ENCODE data around the gene KLHL29.

The KLHL29 gene

DNA sequence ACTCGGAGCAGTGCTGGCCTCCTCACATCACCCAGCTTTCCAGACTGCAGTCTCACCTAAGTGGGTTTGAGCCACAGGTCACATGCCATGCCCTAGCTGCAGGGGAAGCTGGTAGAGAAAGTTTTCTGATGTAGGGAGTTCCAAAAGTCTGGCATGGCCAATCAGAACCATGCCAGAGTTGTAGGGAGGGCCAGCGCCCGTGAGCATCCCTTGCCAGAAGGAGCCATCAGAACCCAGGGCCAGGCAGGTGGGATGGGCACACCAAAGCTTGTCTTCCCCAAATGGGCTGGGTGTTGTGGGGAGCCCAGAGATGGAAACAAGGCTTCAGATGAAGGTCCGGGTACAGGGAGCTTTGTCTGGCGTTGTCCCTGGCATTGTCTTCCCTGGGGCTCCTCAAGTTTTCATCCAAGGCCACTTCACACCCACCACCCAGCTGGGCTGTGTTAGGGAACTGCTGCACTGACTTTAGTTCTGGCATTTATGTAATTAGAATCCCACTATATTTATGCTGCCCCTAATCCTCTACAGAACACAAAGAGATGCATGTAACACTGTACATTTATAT, 247.9 kb downstream of the KLHL29 start:
- no peak for DNase-seq (ENCODE audit: low read depth in 3 of 3)

DNA sequence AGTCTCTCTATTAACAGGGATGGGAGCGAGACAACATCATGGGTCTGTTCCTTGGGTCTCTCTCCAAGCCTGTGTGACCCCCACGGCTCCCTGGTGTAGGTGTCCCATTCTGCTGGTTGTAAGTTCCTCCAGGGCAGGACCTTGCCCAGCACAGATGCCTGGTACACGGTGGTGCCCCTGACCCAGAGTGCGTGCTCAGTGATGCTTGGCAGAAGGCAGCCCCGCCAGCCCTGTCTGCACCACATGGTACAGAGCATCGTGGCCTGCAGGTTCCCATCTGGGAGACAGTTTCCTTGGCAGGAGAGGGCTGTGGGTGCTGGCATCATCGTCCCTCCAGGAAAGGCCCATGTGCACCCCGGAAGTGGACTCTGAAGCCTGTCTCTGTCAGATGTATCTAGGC, 249.0 kb downstream of the KLHL29 start:
- DNase-seq (ENCODE audit: low read depth in 3 of 3) = no peak

DNA sequence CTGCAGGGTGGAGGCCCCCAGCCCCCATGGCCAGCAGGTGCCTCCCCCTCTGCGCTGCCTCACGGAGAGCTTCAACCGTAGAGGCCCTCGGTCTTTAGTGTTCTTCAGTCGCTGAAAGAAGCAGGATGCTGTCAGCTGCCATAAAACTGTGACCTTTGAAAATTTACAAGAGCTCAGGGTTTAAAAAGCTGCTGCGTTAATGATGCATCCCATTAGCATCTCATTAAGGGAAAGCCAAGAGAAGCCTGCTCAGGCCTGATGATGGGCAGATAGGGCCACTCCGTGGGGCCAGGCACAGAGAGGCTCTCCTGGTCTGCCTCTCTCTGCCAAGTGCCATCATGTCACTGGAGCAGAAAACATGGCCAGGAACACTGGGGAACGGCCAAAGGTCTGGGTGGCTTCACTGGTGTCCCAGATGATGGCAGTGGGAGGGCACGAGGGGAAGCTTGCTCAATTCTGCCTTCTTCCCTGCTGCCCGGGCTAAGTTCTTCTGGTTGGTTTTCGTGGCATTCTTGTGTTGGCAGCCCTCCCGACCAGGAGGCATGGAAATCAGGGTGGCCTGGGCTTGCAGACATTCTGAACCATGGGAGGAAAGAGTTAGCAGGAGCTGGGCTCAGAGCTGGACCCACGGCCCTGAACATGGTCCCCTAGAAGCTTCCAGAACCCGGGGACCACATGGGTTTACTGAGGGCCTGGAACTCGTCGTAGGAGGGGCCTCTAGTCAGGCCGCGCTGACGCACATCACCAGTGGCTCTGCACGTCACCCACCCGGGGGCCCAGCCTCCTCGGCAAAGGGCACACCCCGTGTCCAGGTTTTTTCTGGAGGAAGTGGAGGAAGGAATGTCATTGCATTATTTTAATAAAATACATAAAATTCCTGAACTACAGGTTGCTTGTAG, 250.7 kb downstream of the KLHL29 start:
- no peak for DNase-seq (ENCODE audit: low read depth in 3 of 3)

DNA sequence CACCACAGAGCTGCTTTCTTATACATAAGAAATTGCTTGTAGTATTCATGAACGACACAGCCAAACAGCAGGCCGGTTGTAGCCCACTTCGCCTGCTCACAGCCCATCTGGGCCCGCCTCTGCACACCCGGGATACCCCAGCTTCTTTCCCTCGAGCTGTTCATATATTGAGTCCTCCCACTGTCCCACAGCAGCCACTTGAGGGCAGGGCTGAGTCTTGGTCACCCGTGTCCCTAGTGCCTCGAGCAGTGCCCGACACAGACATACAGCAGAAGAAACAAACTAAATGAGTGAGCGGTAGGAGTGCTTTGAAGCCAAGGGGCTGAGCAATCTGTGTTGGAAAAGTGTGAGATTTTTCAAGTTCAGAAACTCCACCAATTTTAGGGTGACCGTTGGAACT, 251.4 kb downstream of the KLHL29 start:
- no peak for DNase-seq (ENCODE audit: low read depth in 3 of 3)

DNA sequence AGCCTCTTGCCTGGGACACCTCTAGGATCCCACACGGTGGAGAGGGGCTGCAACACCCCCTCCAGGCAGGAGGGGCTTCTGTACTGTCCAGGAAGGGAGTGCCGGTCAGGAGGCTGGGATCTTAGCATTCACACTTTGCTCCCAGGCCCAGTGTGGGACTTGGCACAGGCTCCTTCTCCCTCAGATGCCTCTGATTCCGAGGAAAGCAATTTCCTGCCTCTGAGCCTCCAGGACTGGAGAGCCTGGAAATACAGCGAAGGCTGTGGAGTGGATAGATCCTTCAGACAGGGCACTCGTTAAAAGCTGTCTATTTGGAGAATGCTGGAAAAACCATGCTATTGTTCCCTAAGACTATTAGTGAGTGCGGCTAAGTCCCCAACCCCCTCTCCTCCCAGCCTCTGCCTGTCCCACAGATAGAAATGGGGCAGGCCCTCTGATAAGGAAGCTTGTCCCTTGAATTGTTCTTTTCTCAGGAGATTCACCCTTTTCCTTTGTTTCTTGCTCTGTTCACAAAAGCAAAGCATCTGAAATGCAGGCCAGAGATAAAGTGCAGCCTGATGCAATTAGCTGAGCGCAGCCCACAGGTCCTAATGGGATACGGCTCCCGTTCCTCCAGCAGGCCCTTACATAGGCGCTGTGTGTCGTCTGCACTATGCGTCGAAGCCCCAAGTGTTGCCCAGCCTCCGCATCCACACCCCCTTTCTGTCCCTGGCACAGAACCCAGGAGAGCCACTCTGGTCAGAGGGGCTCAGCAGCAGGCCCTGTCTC, 252.2 kb downstream of the KLHL29 start:
- no peak for DNase-seq (ENCODE audit: low read depth in 3 of 3)

DNA sequence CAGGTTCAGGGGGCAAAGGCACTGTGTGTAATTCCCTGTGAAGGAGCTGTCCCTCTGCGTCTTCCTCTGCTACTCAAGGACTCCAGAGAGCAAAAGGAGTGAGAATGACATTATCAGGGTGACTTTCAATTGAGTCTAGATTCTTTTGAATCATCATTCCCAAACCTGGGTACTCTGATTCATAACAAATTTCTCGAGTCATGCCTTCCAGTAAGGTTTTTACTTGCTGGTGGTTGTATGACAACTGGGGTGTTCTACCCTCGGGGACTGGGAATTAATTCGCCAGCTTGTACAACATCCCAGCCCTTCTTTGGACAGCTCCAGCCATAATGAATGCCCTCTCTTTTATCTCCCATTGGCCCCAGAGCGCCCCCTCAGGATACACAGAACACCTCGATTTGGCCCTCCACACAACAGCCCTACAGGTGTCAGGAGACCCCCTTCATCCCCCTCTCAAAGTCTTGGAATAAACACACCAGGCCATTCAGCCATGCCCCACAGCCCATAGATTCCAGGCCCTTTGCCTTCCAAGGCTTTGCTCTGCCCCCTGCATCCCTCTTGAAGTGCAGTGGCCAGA, 254.5 kb downstream of the KLHL29 start:
- no peak for DNase-seq (ENCODE audit: low read depth in 3 of 3)

DNA sequence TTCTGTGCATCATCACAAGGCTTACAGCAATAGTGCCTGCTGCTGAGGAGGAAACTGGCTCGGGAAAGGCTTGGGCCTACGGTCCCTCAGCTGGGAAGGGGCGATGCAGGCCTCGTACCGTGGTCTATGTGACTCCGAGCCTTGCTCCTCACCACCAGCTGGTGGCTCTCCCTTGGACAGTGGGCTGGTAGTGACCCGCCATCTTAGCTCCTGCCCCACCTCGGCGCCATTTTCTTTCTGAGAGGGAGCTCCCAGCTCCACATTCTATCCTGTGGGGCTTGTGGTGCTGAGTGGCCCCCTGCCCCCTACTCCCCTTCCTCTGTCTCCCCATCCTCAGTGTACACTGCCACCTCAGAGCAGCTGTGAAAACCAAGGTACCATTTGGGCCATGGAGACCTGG, 255.7 kb downstream of the KLHL29 start:
- DNase-seq (ENCODE audit: low read depth in 3 of 3) = no peak

DNA sequence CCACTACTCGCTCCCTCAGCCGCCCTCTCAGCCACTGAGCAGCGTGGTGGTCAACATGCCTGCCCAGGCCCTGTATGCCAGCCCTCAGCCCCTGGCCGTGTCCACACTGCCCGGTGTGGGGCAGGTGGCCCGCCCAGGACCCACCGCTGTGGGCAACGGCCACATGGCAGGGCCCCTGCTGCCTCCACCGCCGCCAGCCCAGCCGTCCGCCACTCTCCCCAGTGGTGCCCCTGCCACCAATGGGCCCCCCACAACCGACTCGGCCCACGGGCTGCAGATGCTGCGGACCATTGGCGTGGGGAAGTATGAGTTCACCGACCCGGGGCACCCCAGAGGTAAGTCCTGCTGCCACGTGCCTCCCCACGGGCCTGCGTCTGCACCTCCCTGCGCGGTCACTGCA, 257.5 kb downstream of the KLHL29 start:
- DNase-seq (ENCODE audit: low read depth in 3 of 3) = no peak

DNA sequence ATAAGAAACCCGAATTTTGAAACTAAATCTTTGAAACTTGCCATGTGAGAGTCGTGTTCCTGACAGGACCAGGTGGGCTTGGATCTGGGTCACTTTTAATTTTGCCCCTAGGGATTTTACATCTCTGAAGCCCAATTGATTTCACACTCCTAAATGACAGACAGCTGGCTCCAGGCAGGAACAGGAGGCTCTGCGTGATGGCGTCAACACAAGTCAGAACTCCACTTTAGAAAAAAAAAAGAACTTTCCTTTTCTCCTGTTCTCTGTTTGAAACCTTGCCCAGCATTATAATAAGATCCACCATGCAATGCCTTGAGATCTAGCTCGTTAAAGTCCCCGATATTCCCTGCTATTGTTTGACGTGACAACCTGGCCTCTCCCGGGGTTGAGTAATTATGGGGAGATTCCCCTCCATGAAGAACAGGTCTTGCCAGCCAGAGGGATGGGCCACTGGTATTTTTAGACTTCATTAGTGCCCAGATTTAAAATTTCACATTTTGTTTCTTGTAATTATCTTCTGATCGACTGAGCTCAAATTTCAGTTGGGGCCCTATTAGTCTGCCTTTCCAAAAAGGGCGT, 260.3 kb downstream of the KLHL29 start:
- DNase-seq (ENCODE audit: low read depth in 3 of 3) = no peak

DNA sequence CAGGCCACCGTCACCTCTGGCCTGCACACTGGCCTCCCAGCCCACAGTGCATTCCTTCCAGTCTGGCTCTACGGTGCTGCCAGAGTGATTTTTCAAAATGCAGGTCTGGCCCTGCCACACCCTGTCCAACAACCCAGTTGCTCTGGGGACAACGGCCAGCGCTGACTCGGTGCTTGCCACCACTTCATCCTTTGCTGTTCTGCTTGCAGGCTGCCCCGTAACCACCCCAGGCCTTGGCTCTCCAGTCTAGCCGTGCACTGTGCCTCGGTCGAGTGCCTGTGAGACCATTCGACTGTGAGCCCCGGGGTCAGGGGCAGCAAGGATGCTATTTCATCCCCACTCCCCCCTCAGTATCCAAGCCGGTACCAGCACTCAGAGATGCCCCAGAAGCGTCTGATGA, 262.6 kb downstream of the KLHL29 start:
- no peak for DNase-seq (ENCODE audit: low read depth in 3 of 3)

DNA sequence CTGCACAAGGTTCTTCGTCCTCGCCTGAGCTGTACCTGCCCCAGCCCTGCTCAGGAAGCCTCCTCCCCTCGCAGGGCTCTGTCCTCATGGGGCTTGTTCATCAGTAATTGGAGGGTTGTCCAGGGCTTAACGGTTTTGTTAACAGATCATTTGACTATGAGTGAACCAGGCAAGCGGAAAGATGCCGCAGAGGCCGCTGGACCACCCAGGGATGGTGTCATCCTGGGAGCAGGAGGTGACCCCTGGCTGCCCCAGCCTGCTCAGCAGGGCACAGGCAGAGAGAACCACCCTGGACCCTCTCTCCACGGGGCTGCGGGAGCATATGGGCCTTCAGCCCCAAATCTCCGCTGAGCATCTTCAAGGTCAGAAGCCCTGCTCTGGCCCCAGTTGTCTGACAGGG, 264.3 kb downstream of the KLHL29 start:
- DNase-seq (ENCODE audit: low read depth in 3 of 3) = no peak

DNA sequence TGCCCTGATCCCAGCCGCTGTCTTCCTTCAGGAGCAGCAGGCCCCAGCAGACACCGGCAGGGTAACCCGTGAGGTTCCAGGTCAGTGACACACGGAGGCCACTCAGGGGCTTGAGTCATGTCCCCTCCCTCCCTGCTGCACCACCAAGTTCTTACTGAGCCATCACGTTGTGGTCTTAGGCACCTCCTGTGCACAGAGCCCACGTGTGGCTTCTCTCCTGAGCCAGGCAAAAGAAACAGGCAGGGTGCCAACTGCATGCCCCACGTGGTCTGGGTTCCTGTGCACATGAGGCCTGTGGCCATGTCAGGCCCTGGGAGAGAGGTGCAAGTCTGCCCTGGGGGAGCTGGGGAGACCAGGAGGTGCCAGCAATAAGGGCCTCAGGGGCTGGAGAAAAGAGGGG, 264.8 kb downstream of the KLHL29 start:
- DNase-seq (ENCODE audit: low read depth in 3 of 3) = no peak

DNA sequence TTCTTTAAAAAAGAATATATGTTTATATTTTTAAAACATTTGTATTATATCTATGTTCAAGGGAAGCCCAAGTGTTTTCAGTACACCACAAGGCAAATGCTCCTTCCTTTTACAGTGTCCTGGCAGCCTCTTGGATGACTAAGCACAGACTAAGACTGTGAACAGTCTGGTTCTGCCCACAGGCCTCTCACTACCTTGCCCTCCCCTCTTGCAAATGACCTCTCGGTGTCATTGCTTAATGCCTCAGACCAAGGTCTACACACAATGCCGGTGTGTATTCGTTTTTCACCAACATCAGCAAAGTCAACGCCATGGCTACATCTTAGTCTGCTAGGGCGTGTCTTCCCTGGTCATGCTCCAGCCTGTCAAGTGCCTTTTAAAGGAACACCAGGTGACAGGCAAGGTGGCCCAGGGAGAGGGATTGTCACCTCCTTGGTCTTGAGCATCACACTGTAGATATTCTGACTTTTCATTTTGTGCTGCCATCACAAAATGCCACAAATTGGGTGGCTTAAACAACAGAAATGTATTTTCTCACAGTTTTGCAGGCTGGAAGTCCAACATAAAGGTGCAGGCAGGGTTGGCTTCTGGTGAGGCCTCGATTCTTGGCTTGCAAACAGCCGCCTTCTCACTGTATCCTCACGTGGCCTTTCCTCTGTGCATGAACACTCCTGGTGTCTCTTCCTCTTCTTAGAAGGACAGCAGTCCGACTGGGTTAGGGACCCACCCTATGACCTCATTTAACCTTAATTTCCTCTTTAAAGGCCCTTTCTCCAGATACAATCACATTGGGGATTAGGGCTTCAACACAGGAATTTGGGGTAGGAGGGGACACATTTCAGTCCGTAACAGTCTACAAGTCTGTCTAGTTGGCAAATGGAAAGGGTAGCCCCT, 266.5 kb downstream of the KLHL29 start:
- no peak for DNase-seq (ENCODE audit: low read depth in 3 of 3)

DNA sequence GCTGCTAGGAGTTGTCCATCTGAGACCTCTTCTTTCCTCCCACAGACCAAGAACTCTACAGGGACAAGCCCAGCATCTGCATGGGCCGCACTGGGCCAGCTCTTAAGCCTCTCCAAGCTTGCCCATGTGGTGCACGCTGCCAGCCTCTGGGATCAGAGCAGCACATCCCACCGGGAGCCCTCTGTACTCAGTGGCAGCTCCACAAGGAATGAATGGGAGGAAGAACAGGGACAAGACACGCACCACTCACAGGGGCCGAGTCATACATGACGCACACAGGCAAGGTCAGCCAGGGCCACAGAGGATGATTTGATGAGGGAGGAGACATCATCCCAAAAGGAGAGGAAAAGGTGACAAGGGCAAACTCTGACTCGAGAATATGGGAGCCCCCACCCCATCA, 268.3 kb downstream of the KLHL29 start:
- DNase-seq (ENCODE audit: low read depth in 3 of 3) = no peak

DNA sequence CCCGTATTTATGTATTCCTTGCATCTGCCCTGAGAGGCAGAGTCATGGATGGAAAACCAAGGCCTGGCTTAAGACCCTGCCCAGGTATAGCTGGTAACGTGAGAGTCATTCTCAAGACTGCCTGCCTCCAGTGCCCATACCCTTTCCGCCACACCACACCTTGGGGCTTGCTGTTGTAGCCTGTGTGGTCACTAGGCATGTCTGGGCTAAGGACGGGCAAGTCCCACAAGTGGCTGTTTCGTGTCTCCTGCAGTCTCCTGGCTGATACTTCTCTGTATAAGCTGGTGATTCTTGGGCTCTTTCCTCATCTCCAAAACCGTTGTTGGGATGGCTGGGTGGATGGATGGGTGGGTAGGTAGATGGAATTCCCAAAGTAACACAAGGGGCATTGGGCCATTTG, 269.8 kb downstream of the KLHL29 start:
- no peak for DNase-seq (ENCODE audit: low read depth in 3 of 3)

DNA sequence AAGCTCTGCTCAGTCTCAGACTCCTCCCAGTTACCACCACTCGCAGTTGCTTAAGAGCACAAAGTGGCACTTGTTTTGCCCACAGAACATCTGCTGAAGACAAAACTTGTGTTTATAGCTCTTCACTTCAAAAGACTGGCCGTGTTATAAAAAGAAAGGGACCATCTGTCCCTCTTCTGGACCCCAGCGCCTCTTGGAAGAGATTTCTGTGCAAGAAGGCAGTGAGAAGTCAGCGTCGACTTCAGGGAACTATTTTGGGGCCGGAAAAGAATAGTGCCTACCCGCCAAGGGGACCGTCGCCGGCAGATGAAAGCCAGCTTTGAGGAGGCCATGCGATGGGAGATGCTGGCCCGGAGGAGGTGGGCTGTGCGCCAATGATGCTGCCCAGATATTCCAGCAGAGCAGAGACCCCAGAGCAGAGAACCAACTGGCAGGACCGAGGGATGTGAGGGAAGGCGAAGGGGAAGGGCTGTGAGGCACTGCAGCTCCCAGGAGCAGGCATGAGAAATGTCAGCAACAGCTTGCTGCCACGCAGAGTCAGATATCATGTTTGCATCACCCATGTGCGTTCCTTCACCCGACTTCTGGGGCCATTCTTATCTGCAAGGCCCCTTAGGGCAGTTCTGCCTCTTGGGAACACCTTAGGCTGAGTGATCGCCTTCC, 271.1 kb downstream of the KLHL29 start:
- no peak for DNase-seq (ENCODE audit: low read depth in 3 of 3)

DNA sequence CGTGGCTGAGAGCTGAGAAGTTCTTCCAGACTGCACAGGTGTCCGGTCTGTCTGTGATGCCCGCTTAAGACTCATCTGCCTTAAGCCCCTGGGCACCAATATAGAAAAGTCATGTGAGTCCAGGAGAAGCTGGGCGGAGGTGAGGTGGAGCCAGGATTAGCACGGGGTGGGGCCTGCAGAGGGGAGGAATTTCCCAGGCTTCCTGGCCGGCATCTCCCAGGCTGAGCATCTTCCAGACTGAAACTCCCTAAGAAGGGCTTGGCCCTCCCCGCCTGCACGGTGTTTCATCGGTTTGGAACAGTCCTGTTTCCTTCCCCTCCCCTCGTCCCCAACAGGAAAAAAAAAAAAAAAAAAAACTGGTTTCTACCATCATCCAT, 271.6 kb downstream of the KLHL29 start:
- DNase-seq (ENCODE audit: low read depth in 3 of 3) = no peak

DNA sequence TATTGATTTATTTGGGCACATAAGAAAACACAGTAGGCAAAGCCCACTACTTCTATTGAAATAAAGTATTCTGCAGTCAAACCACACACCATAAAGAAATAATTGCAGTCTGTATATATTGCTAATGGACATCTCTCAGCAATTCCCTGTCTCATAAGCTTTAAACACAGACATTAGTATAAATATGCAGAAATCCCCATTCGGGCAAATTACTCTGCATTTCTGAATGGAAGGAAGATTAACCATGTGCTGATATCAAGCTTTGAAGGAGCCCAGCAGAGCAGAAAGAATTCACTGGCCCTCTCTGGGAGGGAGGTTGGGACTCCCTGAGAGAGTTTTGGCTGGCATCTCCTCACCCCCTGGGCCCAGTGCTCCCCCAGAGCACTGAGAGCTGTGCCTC, 272.4 kb downstream of the KLHL29 start:
- DNase-seq (ENCODE audit: low read depth in 3 of 3) = no peak

DNA sequence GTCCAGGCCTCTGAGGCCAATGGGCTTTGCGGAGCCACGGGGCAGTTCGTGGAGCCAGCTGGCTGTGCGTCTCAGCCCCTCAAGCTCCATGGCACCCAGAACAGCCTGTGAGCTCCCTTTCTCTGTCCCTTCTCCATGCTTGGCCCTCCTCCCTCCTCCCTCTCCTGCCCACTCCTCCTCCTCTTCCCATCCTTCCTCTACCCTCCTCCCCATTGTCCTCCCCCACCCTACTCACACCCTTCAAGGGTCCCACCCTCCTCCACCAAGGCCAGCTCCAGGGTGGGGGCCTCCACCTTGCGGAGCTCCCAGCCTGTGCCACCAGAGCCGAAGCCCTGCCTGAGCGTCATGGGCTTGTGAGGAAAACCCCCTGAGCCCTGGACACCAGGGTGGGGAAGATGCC, 273.0 kb downstream of the KLHL29 start:
- DNase-seq (ENCODE audit: low read depth in 3 of 3) = no peak

DNA sequence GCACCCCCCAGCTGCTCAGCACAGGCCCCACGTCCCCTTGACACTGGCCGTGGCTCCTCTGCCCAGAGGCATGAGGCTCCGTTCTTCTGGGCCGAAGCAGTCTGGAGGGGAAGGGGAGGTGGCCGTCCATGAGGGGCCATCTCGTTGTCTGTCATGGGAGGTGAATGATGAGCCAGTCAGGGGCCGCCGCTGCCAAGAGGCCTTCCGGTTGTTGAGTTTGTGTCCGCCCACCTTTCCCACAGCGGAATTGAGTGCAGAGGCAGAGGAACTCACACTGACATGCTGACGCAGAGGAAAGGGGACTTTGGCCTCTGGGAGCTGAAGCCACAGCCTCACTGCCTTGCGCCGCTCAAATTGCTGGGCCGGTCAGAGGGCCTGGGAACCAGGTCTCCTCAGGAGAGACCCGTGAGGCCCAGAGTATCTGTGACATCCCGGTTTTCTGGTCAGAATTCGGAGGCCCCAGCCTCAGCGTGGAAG, 273.5 kb downstream of the KLHL29 start:
- no peak for DNase-seq (ENCODE audit: low read depth in 3 of 3)
